ENCODE measurements around the gene OPRM1. TPM values are rescaled to one million over a fixed set of nuclear protein-coding genes. Genes with fewer than 3 reads are reported as not detected.

The OPRM1 gene
- total RNA-seq, 1 experiment from 2014 or later = not detected

- no peak overlapping the region for H2AFZ ChIP-seq (ENCODE audit: low read depth, low read length, poor library complexity, severe bottlenecking)
- H3K9me3 ChIP-seq (ENCODE audit: control insufficient read depth in 1 of 2, insufficient read depth in 1 of 2, low read depth in 1 of 2, low read length in 2 of 2) = no peaks in the 10 kb centered on the region
- BruUV-seq (replicated peaks) = no TSS peak
- no peak overlapping the region for H3K9ac ChIP-seq (ENCODE audit: low read length)
- no peaks in the 10 kb centered on the region for H3K79me2 ChIP-seq (ENCODE audit: insufficient read depth, low read length)
- DNase-seq (ENCODE audit: low read depth, low spot score) (no peak), ATAC-seq (no peak)
- ChIA-PET POLR2A (no interaction called here), CTCF (no interaction called here), RAD21 (ENCODE audit: low non-redundant PET in 1 of 2, low total read pairs in 2 of 2, uncharacterized antibody in 2 of 2, unreplicated experiment in 2 of 2) (no interaction called here)
- no peaks in the 10 kb centered on the region for H3K9me2 ChIP-seq (ENCODE audit: insufficient read depth)
- no peak overlapping the region for H3K27ac ChIP-seq (ENCODE audit: low read depth, low read length)
- H3K4me3 ChIP-seq (replicated peaks in 1 of 2; ENCODE audit: low read depth in 1 of 2, low read length in 2 of 2) = no peak overlapping the region
- no peaks in the 10 kb centered on the region for H3K36me3 ChIP-seq (ENCODE audit: control insufficient read depth in 1 of 2, insufficient read depth in 2 of 2, low read length in 2 of 2)
- H4K20me1 ChIP-seq (ENCODE audit: insufficient read depth) = no peaks in the 10 kb centered on the region
- intact Hi-C loops (cut with micrococcal nuclease) = no loop called here
- TF ChIP-seq MAX (IDR thresholded peaks at IDR 0.05) (no peak), RAD21 (IDR thresholded peaks at IDR 0.05; ENCODE audit: low read depth) (no peak), EZH2 (IDR thresholded peaks at IDR 0.05) (no peak), POLR2AphosphoS5 (IDR thresholded peaks at IDR 0.05; ENCODE audit: low read depth, low read length) (no peak), SRF (IDR thresholded peaks at IDR 0.05; ENCODE audit: low read depth) (no peak), SIN3A (IDR thresholded peaks at IDR 0.05; ENCODE audit: low read depth) (no peak), ZNF274 (IDR thresholded peaks at IDR 0.05; ENCODE audit: low read depth, low read length) (no peak), TCF7L2 (IDR thresholded peaks at IDR 0.05; ENCODE audit: borderline replicate concordance, extremely low read depth, insufficient read depth, insufficient read length) (no peak)
- TF ChIP-seq, protein P1, sequence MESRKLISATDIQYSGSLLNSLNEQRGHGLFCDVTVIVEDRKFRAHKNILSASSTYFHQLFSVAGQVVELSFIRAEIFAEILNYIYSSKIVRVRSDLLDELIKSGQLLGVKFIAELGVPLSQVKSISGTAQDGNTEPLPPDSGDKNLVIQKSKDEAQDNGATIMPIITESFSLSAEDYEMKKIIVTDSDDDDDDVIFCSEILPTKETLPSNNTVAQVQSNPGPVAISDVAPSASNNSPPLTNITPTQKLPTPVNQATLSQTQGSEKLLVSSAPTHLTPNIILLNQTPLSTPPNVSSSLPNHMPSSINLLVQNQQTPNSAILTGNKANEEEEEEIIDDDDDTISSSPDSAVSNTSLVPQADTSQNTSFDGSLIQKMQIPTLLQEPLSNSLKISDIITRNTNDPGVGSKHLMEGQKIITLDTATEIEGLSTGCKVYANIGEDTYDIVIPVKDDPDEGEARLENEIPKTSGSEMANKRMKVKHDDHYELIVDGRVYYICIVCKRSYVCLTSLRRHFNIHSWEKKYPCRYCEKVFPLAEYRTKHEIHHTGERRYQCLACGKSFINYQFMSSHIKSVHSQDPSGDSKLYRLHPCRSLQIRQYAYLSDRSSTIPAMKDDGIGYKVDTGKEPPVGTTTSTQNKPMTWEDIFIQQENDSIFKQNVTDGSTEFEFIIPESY (IDR thresholded peaks at IDR 0.05; ENCODE audit: extremely low read depth, insufficient replicate concordance, low read length) = no peak
- peaks cover 5% of the 10 kb centered on the region; the same call in 1 of the 2 replicates for H3K27me3 ChIP-seq (ENCODE audit: insufficient read depth, low read length)
- H3K4me2 ChIP-seq (ENCODE audit: low read length) = no peak overlapping the region
- no peaks in the 10 kb centered on the region for H3K4me1 ChIP-seq (ENCODE audit: control insufficient read depth in 1 of 2, insufficient read depth in 2 of 2, low read length in 2 of 2)
Measured at GRCh38 chr6:154095571-154095970, 56.5 kb downstream of the OPRM1 start.
